Mesenteric fat pad (tissue), 1 donor: ENCODE measurements around the gene ANO4. TPM values are rescaled to one million over a fixed set of nuclear protein-coding genes. Genes with fewer than 3 reads are reported as not detected.

Experiments used
- DNase-seq: peaks from one replicate; pipeline ENCODE4 v3.0.0-alpha.2; 2020; ENCODE audit warnings: low spot score
- total RNA-seq: library from RNA; stranded (reverse); fragmentation: NEBNext Ultra II Directional; extraction: Animal tissue kit (Norgen Biotek cat#: 25700); gene quantifications from one replicate; pipeline ENCODE4 v1.2.1, GENCODE V29; 2021
- donor health status: DM: yes; HTN: yes; CAD: no.

The ANO4 gene
- total RNA-seq, 1 donor from 2014 or later = 0.77 TPM

- no peak for DNase-seq
These were observed 148.6 kb downstream of the ANO4 start for GRCh38 chr12:100942984-100943749.

GRCh38 chr12:100951756-100952155 lies 157.2 kb downstream of the ANO4 start:
- DNase-seq = no peak

- no peak for DNase-seq
These were observed 158.6 kb downstream of the ANO4 start for GRCh38 chr12:100953217-100953616.

GRCh38 chr12:100953677-100954076 lies 159.1 kb downstream of the ANO4 start:
- DNase-seq = no peak

GRCh38 chr12:100954118-100954517 lies 159.5 kb downstream of the ANO4 start:
- no peak for DNase-seq

GRCh38 chr12:100955139-100955538 lies 160.6 kb downstream of the ANO4 start:
- DNase-seq = no peak

GRCh38 chr12:100956311-100956852 lies 161.8 kb downstream of the ANO4 start:
- DNase-seq = no peak

- no peak for DNase-seq
These were observed 164.9 kb downstream of the ANO4 start for GRCh38 chr12:100959481-100959880.

GRCh38 chr12:100962086-100962712 lies 167.6 kb downstream of the ANO4 start:
- no peak for DNase-seq

- no peak for DNase-seq
These were observed 168.8 kb downstream of the ANO4 start for GRCh38 chr12:100963381-100963780.

GRCh38 chr12:100964028-100964427 lies 169.5 kb downstream of the ANO4 start:
- DNase-seq = no peak

- no peak for DNase-seq
These were observed 172.6 kb downstream of the ANO4 start for GRCh38 chr12:100967189-100967588.

GRCh38 chr12:100970894-100971293 lies 176.3 kb downstream of the ANO4 start:
- no peak for DNase-seq

GRCh38 chr12:100972121-100972520 lies 177.5 kb downstream of the ANO4 start:
- DNase-seq = no peak

- no peak for DNase-seq
These were observed 179.8 kb downstream of the ANO4 start for GRCh38 chr12:100974341-100974740.

- DNase-seq = no peak
These were observed 180.2 kb downstream of the ANO4 start for GRCh38 chr12:100974747-100975146.

- no peak for DNase-seq
These were observed 182.2 kb downstream of the ANO4 start for GRCh38 chr12:100976735-100977134.

- no peak for DNase-seq
These were observed 186.3 kb downstream of the ANO4 start for GRCh38 chr12:100980856-100981255.

- DNase-seq = no peak
These were observed 188.1 kb downstream of the ANO4 start for GRCh38 chr12:100982511-100983183.

GRCh38 chr12:100984796-100985195 lies 190.2 kb downstream of the ANO4 start:
- DNase-seq = no peak

- DNase-seq = no peak
These were observed 192.3 kb downstream of the ANO4 start for GRCh38 chr12:100986595-100987547.
